Liver (tissue), 9 donors: ENCODE data around the gene ENOX1. TPM values are rescaled to one million over a fixed set of nuclear protein-coding genes. Genes with fewer than 3 reads are reported as not detected.
"Not testable (repeated sequence)": the region's sequence is repeated elsewhere in the genome, so short reads cannot be mapped to it uniquely, and the experiment has no call there.

Source experiments
- DNase-seq: peaks from one replicate; pipeline ENCODE4 v3.0.0-alpha.2; 2017; ENCODE audit warnings: low spot score
- H3K27ac ChIP-seq, 2 donors: one replicate each; pipeline ENCODE4 v1.7.0; 2013; ENCODE audit warnings: inconsistent platforms in 2 of 2, low read length in 2 of 2, control low read depth in 1 of 2, low read depth in 1 of 2, mild to moderate bottlenecking in 1 of 2
- H3K27me3 ChIP-seq, 4 donors: one replicate each; pipeline versions ENCODE4 v1.6.1 to v1.7.0; 2013; ENCODE audit warnings: low read length in 3 of 4, inconsistent platforms in 1 of 4, mild to moderate bottlenecking in 1 of 4, moderate library complexity in 1 of 4; ENCODE audit not compliant: control insufficient read depth in 4 of 4, insufficient read depth in 4 of 4
- H3K36me3 ChIP-seq, 4 donors: one replicate each; pipeline versions ENCODE4 v1.6.1 to v1.7.0; 2013; ENCODE audit warnings: low read length in 3 of 4, mild to moderate bottlenecking in 3 of 4, low read depth in 1 of 4, moderate library complexity in 1 of 4; ENCODE audit not compliant: control insufficient read depth in 4 of 4, insufficient read depth in 3 of 4
- H3K4me1 ChIP-seq, 4 donors: one replicate each; pipeline versions ENCODE4 v1.6.1 to v1.7.0; 2013; ENCODE audit warnings: low read length in 3 of 4, mild to moderate bottlenecking in 3 of 4, moderate library complexity in 1 of 4; ENCODE audit not compliant: control insufficient read depth in 4 of 4, insufficient read depth in 4 of 4
- H3K4me3 ChIP-seq, 3 donors: one replicate each; pipeline versions ENCODE4 v1.6.1 to v1.7.0; 2013; ENCODE audit warnings: low read length in 3 of 3, control low read depth in 1 of 3, low read depth in 1 of 3, mild to moderate bottlenecking in 1 of 3
- H3K9ac ChIP-seq, 2 donors: one replicate each; pipeline ENCODE4 v1.7.0; 2013; ENCODE audit warnings: low read length in 2 of 2, mild to moderate bottlenecking in 2 of 2, moderate library complexity in 2 of 2, control low read depth in 1 of 2, low read depth in 1 of 2
- H3K9me3 ChIP-seq, 4 donors: one replicate each; pipeline versions ENCODE4 v1.6.1 to v1.7.0; 2013; ENCODE audit warnings: low read length in 3 of 4; ENCODE audit not compliant: control insufficient read depth in 4 of 4
- FOXA1 ChIP-seq: IDR thresholded peaks from 2 replicates; pipeline ENCODE4 v1.6.1; 2016; ENCODE audit warnings: antibody characterized with exemption
- FOXA2 ChIP-seq: IDR thresholded peaks from 2 replicates; pipeline ENCODE4 v1.6.1; 2016; ENCODE audit warnings: antibody characterized with exemption
- HNF4G ChIP-seq: IDR thresholded peaks from 2 replicates; pipeline ENCODE4 v1.6.1; 2016; ENCODE audit warnings: antibody characterized with exemption
- NR2F2 ChIP-seq: IDR thresholded peaks from 2 replicates; pipeline ENCODE4 v1.6.1; 2016; ENCODE audit warnings: antibody characterized with exemption
- TAF1 ChIP-seq: conservative IDR thresholded peaks from 2 replicates; pipeline ENCODE4 v1.6.1; 2016; ENCODE audit warnings: antibody characterized with exemption, mild to moderate bottlenecking
- YY1 ChIP-seq: IDR thresholded peaks from 2 replicates; pipeline ENCODE4 v1.6.1; 2016; ENCODE audit warnings: antibody characterized with exemption, mild to moderate bottlenecking
- ZBTB33 ChIP-seq: IDR thresholded peaks from 2 replicates; pipeline ENCODE4 v1.6.1; 2016; ENCODE audit warnings: antibody characterized with exemption
- WGBS: extraction: QIAGEN DNeasy Blood & Tissue Kit; methylation state at CpG from one replicate; pipeline ENCODE4 v1.1.7; 2013; 5-methylcytosine and 5-hydroxymethylcytosine counted together
- polyA plus RNA-seq, 2 donors: library from polyadenylated mRNA; stranded (reverse) in 1 of 2; unstranded in 1 of 2; fragments of 200-250 nt in 1 of 2; fragments of >200 nt in 1 of 2; fragmentation: Nextera tagmentation in 1 of 2; extraction: Ambion mirVana in 1 of 2; gene quantifications; one replicate each; pipeline versions ENCODE4 v1.2.1 to v1.2.3, GENCODE V29; 2013 to 2015
- total RNA-seq, 2 donors: library from RNA; depleted of rRNA; stranded (reverse); fragments of >200 nt; gene quantifications; one replicate each; pipeline ENCODE4 v1.2.3, GENCODE V29; 2014
- TF ChIP-seq, protein P1 (sequence below): fragments of 150-350 bp; IDR thresholded peaks from 2 replicates; pipeline ENCODE4 v1.5.1; 2017; ENCODE audit warnings: improper control_type of control experiment, low read depth, low read length; ENCODE audit not compliant: missing input control
- donor health status: healthy.
- donor health status: healthy.
- donor health status: healthy.
- donor health status: healthy.
- donor health status: healthy.

The ENOX1 gene
- total and polyA plus RNA-seq, 4 donors = 0.02 to 0.33 (median 0.08) TPM; not detected in 1

DNA sequence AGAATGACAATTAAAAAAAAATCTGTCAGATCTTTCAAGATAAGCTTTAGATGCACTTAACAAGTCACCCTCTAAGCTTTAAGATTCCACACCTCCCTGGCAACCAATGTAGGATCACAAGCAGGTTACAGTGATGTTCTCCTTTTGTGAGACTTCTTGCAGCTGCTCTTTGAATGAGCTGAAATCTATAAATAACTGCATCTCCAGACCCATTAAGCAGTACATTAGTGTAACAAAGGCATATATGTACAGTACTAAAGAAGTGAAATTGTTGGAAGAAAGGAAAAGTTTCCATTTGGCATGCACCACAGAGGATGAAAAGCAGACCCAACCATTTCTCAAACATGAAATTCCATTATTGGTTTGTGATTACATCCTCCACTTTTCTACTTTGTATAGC lies 364.7 kb downstream of the ENOX1 start:
- H3K9me3 ChIP-seq = peaks cover 0 to 1% (median 0%) of the 10 kb centered on the region in 4 donors
- TF ChIP-seq FOXA1 = no peak
- no peak for TF ChIP-seq YY1
- TF ChIP-seq FOXA2 = no peak
- no peak for TF ChIP-seq NR2F2
- no peak for TF ChIP-seq HNF4G
- TF ChIP-seq, protein P1, sequence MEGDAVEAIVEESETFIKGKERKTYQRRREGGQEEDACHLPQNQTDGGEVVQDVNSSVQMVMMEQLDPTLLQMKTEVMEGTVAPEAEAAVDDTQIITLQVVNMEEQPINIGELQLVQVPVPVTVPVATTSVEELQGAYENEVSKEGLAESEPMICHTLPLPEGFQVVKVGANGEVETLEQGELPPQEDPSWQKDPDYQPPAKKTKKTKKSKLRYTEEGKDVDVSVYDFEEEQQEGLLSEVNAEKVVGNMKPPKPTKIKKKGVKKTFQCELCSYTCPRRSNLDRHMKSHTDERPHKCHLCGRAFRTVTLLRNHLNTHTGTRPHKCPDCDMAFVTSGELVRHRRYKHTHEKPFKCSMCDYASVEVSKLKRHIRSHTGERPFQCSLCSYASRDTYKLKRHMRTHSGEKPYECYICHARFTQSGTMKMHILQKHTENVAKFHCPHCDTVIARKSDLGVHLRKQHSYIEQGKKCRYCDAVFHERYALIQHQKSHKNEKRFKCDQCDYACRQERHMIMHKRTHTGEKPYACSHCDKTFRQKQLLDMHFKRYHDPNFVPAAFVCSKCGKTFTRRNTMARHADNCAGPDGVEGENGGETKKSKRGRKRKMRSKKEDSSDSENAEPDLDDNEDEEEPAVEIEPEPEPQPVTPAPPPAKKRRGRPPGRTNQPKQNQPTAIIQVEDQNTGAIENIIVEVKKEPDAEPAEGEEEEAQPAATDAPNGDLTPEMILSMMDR = no peak
- no peak overlapping the region for H3K27ac ChIP-seq
- no peak for DNase-seq
- no peaks in the 10 kb centered on the region for H3K36me3 ChIP-seq
- H3K27me3 ChIP-seq = no peaks in the 10 kb centered on the region
- no peak overlapping the region for H3K4me3 ChIP-seq
- no peaks in the 10 kb centered on the region for H3K4me1 ChIP-seq
- no peak overlapping the region for H3K9ac ChIP-seq

- H3K4me1 ChIP-seq, H3K27me3 ChIP-seq, H3K4me3 ChIP-seq, H3K9ac ChIP-seq, H3K27ac ChIP-seq, H3K9me3 ChIP-seq, DNase-seq, H3K36me3 ChIP-seq: not testable (repeated sequence)
- 95% methylated on average over 22 of the region's 22 CpGs for WGBS
These were observed 369.9 kb downstream of the ENOX1 start for GRCh38 chr13:43416842-43417241.

DNA sequence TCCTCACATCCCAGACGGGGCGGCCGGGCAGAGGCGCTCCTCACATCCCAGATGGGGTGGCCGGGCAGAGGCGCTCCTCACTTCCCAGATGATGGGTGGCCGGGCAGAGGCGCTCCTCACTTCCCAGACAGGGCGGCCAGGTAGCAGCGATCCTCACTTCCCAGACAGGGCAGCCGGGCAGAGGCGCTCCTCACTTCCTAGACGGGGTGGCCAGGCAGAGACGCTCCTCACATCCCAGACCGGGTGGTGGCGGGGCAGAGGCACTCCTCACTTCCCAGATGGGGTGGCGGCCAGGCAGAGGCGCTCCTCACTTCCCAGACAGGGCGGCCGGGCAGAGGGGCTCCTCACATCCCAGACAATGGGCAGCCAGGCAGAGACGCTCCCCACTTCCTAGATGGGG lies 370.4 kb downstream of the ENOX1 start:
- not testable (repeated sequence) for H3K9ac ChIP-seq, H3K9me3 ChIP-seq, H3K36me3 ChIP-seq, H3K27me3 ChIP-seq, H3K4me3 ChIP-seq, DNase-seq, H3K4me1 ChIP-seq, H3K27ac ChIP-seq
- WGBS = 93% methylated on average over 21 of the region's 21 CpGs

DNA sequence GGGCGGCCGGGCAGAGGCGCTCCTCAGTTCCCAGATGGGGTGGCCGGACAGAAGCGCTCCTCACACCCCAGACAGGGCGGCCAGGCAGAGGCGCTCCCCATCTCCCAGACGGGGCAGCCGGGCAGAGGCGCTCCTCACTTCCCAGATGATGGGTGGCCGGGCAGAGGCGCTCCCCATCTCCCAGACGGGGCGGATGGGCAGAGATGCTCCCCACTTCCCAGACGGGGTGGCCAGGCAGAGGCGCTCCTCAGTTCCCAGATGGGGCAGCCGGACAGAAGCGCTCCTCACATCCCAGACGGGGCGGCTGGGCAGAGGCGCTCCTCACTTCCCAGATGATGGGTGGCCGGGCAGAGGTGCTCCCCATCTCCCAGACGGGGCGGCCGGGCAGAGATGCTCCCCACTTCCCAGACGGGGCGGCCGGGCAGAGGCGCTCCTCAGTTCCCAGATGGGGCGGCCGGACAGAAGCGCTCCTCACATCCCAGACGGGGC lies 370.8 kb downstream of the ENOX1 start:
- not testable (repeated sequence) for H3K27me3 ChIP-seq, H3K4me1 ChIP-seq, DNase-seq, H3K36me3 ChIP-seq, H3K4me3 ChIP-seq, H3K9ac ChIP-seq, H3K9me3 ChIP-seq, H3K27ac ChIP-seq
- 92% methylated on average over 33 of the region's 33 CpGs for WGBS

DNA sequence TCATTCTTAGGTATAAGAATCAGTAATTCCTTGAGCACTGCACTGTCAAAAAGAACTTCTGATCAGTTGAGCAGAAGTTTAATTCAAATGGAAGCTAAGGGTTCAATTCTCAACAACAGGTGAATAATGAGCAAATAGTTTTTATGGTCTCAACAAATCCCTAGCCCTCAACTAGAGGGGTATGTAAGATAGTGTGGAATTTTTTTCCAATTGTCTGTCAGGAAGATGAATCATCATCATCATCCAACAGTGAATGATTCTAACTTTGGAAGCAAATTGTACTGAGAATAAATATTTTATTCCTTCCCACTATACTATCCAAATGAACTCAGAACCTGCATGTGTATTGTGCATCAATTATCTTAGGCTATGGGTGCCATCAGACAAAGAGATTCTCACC lies 372.7 kb downstream of the ENOX1 start:
- no peak for DNase-seq
- TF ChIP-seq TAF1 = no peak
- TF ChIP-seq, protein P1 = no peak
- no peak for TF ChIP-seq HNF4G
- no peak for TF ChIP-seq ZBTB33
- Histone ChIP-seq H3K4me3 (no peak overlapping the region), H3K27me3 (no peaks in the 10 kb centered on the region), H3K27ac (no peak overlapping the region), H3K36me3 (no peaks in the 10 kb centered on the region), H3K9ac (no peak overlapping the region), H3K4me1 (no peaks in the 10 kb centered on the region), H3K9me3 (no peaks in the 10 kb centered on the region)
